Renal pelvis (tissue), 4 donors: ENCODE data around the gene SRSF11. TPM values are rescaled to one million over a fixed set of nuclear protein-coding genes. Genes with fewer than 3 reads are reported as not detected.

ENCODE experiments used
- DNase-seq: peaks from one replicate; pipeline ENCODE4 v3.0.0-alpha.2; 2013
- polyA plus RNA-seq, 3 donors: library from polyadenylated mRNA; unstranded; fragments of 120-200 nt; gene quantifications; one replicate each; pipeline ENCODE4 v1.2.1, GENCODE V29; 2013; ENCODE audit not compliant: insufficient read length in 3 of 3

The SRSF11 gene
- polyA plus RNA-seq, 3 donors = 338 to 481 (median 475) TPM

DNA sequence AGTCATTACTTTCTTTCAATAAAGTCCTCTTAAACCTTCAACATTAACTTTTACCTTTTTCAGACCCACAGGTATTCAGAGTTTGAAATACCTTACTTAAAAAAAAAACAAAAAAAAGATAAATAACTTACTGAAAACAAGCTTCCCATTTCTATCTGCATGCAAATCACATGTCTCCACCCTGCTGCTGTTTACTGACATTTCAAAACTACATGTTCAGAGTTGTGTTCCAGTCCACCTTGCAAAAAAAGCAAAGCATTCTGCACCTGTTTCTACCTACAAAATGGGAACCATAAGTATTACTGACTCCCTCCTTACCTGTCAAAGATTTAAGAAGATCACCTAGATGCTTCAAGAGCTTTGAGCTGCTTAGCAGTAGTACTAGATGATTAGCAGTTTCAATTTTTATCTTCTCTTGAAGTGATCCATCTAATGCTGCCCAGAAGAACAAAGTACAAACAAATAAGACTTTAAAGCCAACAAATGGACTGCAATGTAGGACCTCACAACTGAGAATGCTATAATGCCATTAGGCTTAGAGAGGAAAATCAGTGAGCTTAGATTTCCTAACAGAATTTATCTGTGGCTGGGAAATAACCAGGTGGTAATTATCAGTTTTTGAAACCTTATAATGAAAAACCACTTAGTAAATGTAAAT, 72.1 kb downstream of the SRSF11 start:
- no peak for DNase-seq

DNA sequence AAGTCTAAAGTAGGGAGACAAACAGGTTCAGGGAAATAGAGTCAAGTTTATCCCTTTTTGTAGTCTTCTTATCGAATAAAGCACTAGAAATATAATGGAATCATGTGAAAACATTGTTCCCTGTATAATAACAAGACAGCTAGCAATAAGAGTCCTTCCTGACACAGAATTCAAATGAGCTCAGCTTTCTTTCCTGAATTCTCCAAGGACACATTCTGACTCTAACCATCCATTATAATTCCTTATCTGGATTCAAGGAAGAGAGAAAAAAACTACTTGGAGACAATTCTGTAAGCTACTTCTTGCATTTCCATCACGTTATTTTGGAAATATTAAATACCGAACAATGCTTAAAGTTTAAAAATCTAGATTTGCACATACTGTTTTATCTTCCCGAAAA, 74.6 kb downstream of the SRSF11 start:
- DNase-seq = no peak

DNA sequence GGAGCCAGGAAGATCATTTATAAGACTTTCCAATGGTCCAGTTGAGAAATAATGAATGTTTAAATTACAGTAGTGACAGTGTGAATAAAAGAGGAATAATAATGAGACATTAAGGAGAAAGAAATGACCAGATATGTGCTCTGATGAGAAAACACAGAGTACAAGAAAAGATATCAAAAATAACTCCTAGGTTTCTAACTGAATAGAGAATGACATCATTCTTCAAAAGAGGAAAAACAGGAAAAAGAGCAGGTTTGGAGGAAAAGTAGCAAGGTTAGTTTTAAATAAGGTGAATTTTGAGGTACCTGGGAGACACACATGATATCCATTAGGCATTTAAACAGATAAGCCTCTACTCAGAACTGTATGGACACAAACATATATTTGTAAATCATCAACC, 78.3 kb downstream of the SRSF11 start:
- no peak for DNase-seq

Other genes starting within 250 kb of the SRSF11 start
- 10 to 100 TPM; 20.1 to 27.2 (median 24.1) TPM for gene LRRC40, start 15.8 kb upstream of the SRSF11 start, polyA plus RNA-seq
- 10 to 100 TPM; 24.0 to 29.0 (median 28.3) TPM for gene ANKRD13C, start 133.3 kb downstream of the SRSF11 start, polyA plus RNA-seq
- 10 to 100 TPM; 11.7 to 17.8 (median 16.0) TPM for gene CTH, start 189.9 kb downstream of the SRSF11 start, polyA plus RNA-seq